Activated naive CD4-positive, alpha-beta T cell treated with anti-CD3 and anti-CD28 coated beads for 36 hours (primary cell): ENCODE data around the gene TMSB4X. TPM values are rescaled to one million over a fixed set of nuclear protein-coding genes. Genes with fewer than 3 reads are reported as not detected.
A peak's percentile ranks its signal among the peaks of the same experiment; 100 is the strongest.

Experiments
- CTCF ChIA-PET: fragments of 350-600 bp; sonication (Branson Sonifier 250); formaldehyde crosslinking; loops from one replicate; lab custom pipeline; 2021; ENCODE audit warnings: antibody characterized with exemption; lab: Charles Lee
- DNase-seq: peaks from one replicate; pipeline ENCODE4 v3.0.0-alpha.2; 2020
- H3K27ac Mint-ChIP-seq: one replicate; pipeline ENCODE4 v1.8.0; 2021; ENCODE audit warnings: mild to moderate bottlenecking, mixed read lengths
- H3K27me3 Mint-ChIP-seq: one replicate; pipeline ENCODE4 v1.8.0; 2021; ENCODE audit warnings: low read depth, mixed read lengths
- H3K36me3 Mint-ChIP-seq: one replicate; pipeline ENCODE4 v1.8.0; 2021; ENCODE audit warnings: low read depth, mixed read lengths
- H3K4me1 Mint-ChIP-seq: one replicate; pipeline ENCODE4 v1.8.0; 2021; ENCODE audit warnings: low read depth, mixed read lengths
- H3K4me3 Mint-ChIP-seq: one replicate; pipeline ENCODE4 v1.8.0; 2021; ENCODE audit warnings: mild to moderate bottlenecking, moderate library complexity, mixed read lengths
- H3K9me3 Mint-ChIP-seq: one replicate; pipeline ENCODE4 v1.8.0; 2021; ENCODE audit warnings: mixed read lengths
- intact Hi-C: fragments of 100-400 bp; cut with micrococcal nuclease; formaldehyde crosslinking; loops from one replicate; pipeline ENCODE4 v1.15.1; 2023
- total RNA-seq, 2 experiments: library from RNA; stranded (reverse); gene quantifications; one replicate each; pipeline ENCODE4 v1.2.3, GENCODE V29; 2021

The TMSB4X gene
- total RNA-seq, 2 experiments from 2014 or later = 5,535 to 5,691 TPM

- intact Hi-C loops = loop anchor here (5.0 kb wide), 2 partner anchors 166 to 1026 kb away; partner anchors contain the start of gene GEMIN8
- DNase-seq = no peak
- Mint-ChIP-seq H3K4me1 (peaks cover 69% of the 10 kb centered on the region), H3K9me3 (no peaks in the 10 kb centered on the region), H3K27me3 (no peaks in the 10 kb centered on the region), H3K36me3 (no peaks in the 10 kb centered on the region), H3K27ac (peak overlapping the region; percentile 73), H3K4me3 (peak overlapping the region; percentile 37)
- CTCF ChIA-PET = interaction anchor here (0.5 to 5.1 kb wide), 9 partner anchors 22 to 487 kb away, joined by 3 to 26 read pairs (median 4); no protein-coding TSS in a partner anchor
These were observed 26.2 kb downstream of the TMSB4X start for GRCh38 chrX:13001097-13001496.

- peak overlapping the region; percentile 62 for H3K27ac Mint-ChIP-seq
- peak; percentile 57 for DNase-seq
- no peak overlapping the region for H3K4me3 Mint-ChIP-seq
- peaks cover 67% of the 10 kb centered on the region for H3K4me1 Mint-ChIP-seq
- intact Hi-C loops = loop anchor here (5.0 kb wide), 2 partner anchors 165 to 1025 kb away; partner anchors contain the start of gene GEMIN8
- CTCF ChIA-PET = interaction anchor here (0.5 to 5.1 kb wide), 9 partner anchors 22 to 486 kb away, joined by 3 to 26 read pairs (median 4); partner anchors contain the start of gene TMSB4X
- H3K36me3 Mint-ChIP-seq = no peaks in the 10 kb centered on the region
- no peaks in the 10 kb centered on the region for H3K9me3 Mint-ChIP-seq
- no peaks in the 10 kb centered on the region for H3K27me3 Mint-ChIP-seq
These were observed 27.2 kb downstream of the TMSB4X start for GRCh38 chrX:13001961-13002671.

- no peaks in the 10 kb centered on the region for H3K9me3 Mint-ChIP-seq
- peak; percentile 39 for DNase-seq
- no peaks in the 10 kb centered on the region for H3K27me3 Mint-ChIP-seq
- H3K27ac Mint-ChIP-seq = peak overlapping the region; percentile 99
- H3K4me1 Mint-ChIP-seq = peaks cover 70% of the 10 kb centered on the region
- no peaks in the 10 kb centered on the region for H3K36me3 Mint-ChIP-seq
- peak overlapping the region; percentile 90 for H3K4me3 Mint-ChIP-seq
- intact Hi-C loops = loop anchor here (1.0 to 2.0 kb wide), 2 partner anchors 7 to 21 kb away; no protein-coding TSS in a partner anchor
- CTCF ChIA-PET = interaction anchor here (0.6 to 1.5 kb wide), 5 partner anchors 16 to 59 kb away, joined by 3 to 4 read pairs (median 3); no protein-coding TSS in a partner anchor
These were observed 31.0 kb downstream of the TMSB4X start for GRCh38 chrX:13005661-13006473.

- intact Hi-C loops = no loop called here
- no peak overlapping the region for H3K4me3 Mint-ChIP-seq
- no peaks in the 10 kb centered on the region for H3K27me3 Mint-ChIP-seq
- no peak for DNase-seq
- H3K36me3 Mint-ChIP-seq = no peaks in the 10 kb centered on the region
- CTCF ChIA-PET = interaction anchor here (1.0 to 1.9 kb wide), 3 partner anchors 18 to 75 kb away, joined by 3 to 6 read pairs (median 3); no protein-coding TSS in a partner anchor
- H3K4me1 Mint-ChIP-seq = peaks cover 67% of the 10 kb centered on the region
- H3K9me3 Mint-ChIP-seq = no peaks in the 10 kb centered on the region
- no peak overlapping the region for H3K27ac Mint-ChIP-seq
These were observed 32.7 kb downstream of the TMSB4X start for GRCh38 chrX:13007519-13008188.

GRCh38 chrX:13008189-13008533, 33.3 kb downstream of the TMSB4X start:
- intact Hi-C loops = no loop called here
- CTCF ChIA-PET = interaction anchor here (1.9 kb wide), 1 partner anchor 57 kb away, joined by 6 read pairs; no protein-coding TSS in a partner anchor

GRCh38 chrX:13008851-13009250, 33.9 kb downstream of the TMSB4X start:
- Mint-ChIP-seq H3K4me1 (peaks cover 70% of the 10 kb centered on the region), H3K27me3 (no peaks in the 10 kb centered on the region), H3K4me3 (no peak overlapping the region), H3K9me3 (no peaks in the 10 kb centered on the region), H3K36me3 (no peaks in the 10 kb centered on the region), H3K27ac (no peak overlapping the region)
- intact Hi-C loops = no loop called here
- DNase-seq = no peak
- CTCF ChIA-PET = interaction anchor here (0.6 to 0.7 kb wide), 2 partner anchors 30 to 66 kb away, joined by 3 to 5 read pairs; no protein-coding TSS in a partner anchor

More at GRCh38 chrX:13008189-13008533, 33.3 kb downstream of the TMSB4X start:
- Mint-ChIP-seq H3K9me3 (no peaks in the 10 kb centered on the region), H3K4me3 (no peak overlapping the region), H3K27ac (no peak overlapping the region), H3K4me1 (peaks cover 68% of the 10 kb centered on the region), H3K27me3 (no peaks in the 10 kb centered on the region), H3K36me3 (no peaks in the 10 kb centered on the region)
- no peak for DNase-seq

GRCh38 chrX:13009273-13009672, 34.4 kb downstream of the TMSB4X start:
- no peak for DNase-seq
- intact Hi-C loops = no loop called here
- H3K27ac Mint-ChIP-seq = no peak overlapping the region
- no peak overlapping the region for H3K4me3 Mint-ChIP-seq
- peaks cover 74% of the 10 kb centered on the region for H3K4me1 Mint-ChIP-seq
- no peaks in the 10 kb centered on the region for H3K27me3 Mint-ChIP-seq
- CTCF ChIA-PET = interaction anchor here (0.6 to 0.7 kb wide), 2 partner anchors 31 to 66 kb away, joined by 3 to 5 read pairs; no protein-coding TSS in a partner anchor
- H3K36me3 Mint-ChIP-seq = no peaks in the 10 kb centered on the region
- H3K9me3 Mint-ChIP-seq = no peaks in the 10 kb centered on the region

GRCh38 chrX:13009844-13010243, 34.9 kb downstream of the TMSB4X start:
- CTCF ChIA-PET = no interaction called here
- no peak for DNase-seq
- Mint-ChIP-seq H3K4me3 (no peak overlapping the region), H3K9me3 (no peaks in the 10 kb centered on the region), H3K4me1 (peaks cover 76% of the 10 kb centered on the region), H3K27me3 (no peaks in the 10 kb centered on the region), H3K36me3 (no peaks in the 10 kb centered on the region), H3K27ac (no peak overlapping the region)
- intact Hi-C loops = no loop called here

GRCh38 chrX:13010546-13010945, 35.6 kb downstream of the TMSB4X start:
- DNase-seq = no peak
- no peak overlapping the region for H3K4me3 Mint-ChIP-seq
- H3K9me3 Mint-ChIP-seq = no peaks in the 10 kb centered on the region
- CTCF ChIA-PET = no interaction called here
- H3K27ac Mint-ChIP-seq = no peak overlapping the region
- H3K36me3 Mint-ChIP-seq = no peaks in the 10 kb centered on the region
- H3K27me3 Mint-ChIP-seq = no peaks in the 10 kb centered on the region
- intact Hi-C loops = no loop called here
- H3K4me1 Mint-ChIP-seq = peaks cover 76% of the 10 kb centered on the region

- H3K36me3 Mint-ChIP-seq = no peaks in the 10 kb centered on the region
- CTCF ChIA-PET = interaction anchor here (0.6 to 1.6 kb wide), 6 partner anchors 9 to 728 kb away, joined by 3 to 5 read pairs (median 3); no protein-coding TSS in a partner anchor
- H3K4me1 Mint-ChIP-seq = peaks cover 70% of the 10 kb centered on the region
- H3K4me3 Mint-ChIP-seq = peak overlapping the region; percentile 51
- peak; percentile 47 for DNase-seq
- no peaks in the 10 kb centered on the region for H3K27me3 Mint-ChIP-seq
- peak overlapping the region; percentile 53 for H3K27ac Mint-ChIP-seq
- intact Hi-C loops = loop anchor here (1.0 to 2.0 kb wide), 4 partner anchors 8 to 38 kb away; no protein-coding TSS in a partner anchor
- no peaks in the 10 kb centered on the region for H3K9me3 Mint-ChIP-seq
These were observed 38.6 kb downstream of the TMSB4X start for GRCh38 chrX:13013363-13014110.
